CD4-positive, CD25-positive, alpha-beta regulatory T cell (primary cell): ENCODE data around the gene HHAT. TPM values are rescaled to one million over a fixed set of nuclear protein-coding genes. Genes with fewer than 3 reads are reported as not detected.

Experiments
- ATAC-seq, 2 donors: fragments of 150-1000 bp; cut with Tn5 transposase; one replicate each; pipeline ENCODE4 v1.10.0; 2021; ENCODE audit warnings: low read depth in 2 of 2, moderate number of reproducible peaks in 2 of 2, moderate library complexity in 1 of 2
- DNase-seq, 3 donors: peaks; one replicate each; pipeline versions ENCODE4 v3.0.0 to v3.0.0-alpha.2; 2012 to 2022; ENCODE audit warnings: mixed read lengths in 1 of 3
- H3K27ac ChIP-seq: one replicate; pipeline ENCODE4 v1.7.0; 2013; ENCODE audit warnings: mild to moderate bottlenecking, low read length; ENCODE audit not compliant: insufficient read depth, poor library complexity, severe bottlenecking
- H3K27me3 ChIP-seq: one replicate; pipeline ENCODE4 v1.7.0; 2013; ENCODE audit warnings: low read length; ENCODE audit not compliant: control insufficient read depth, insufficient read depth
- H3K36me3 ChIP-seq: one replicate; pipeline ENCODE4 v1.7.0; 2013; ENCODE audit warnings: mild to moderate bottlenecking, low read length, moderate library complexity; ENCODE audit not compliant: control insufficient read depth, insufficient read depth
- H3K4me1 ChIP-seq: 2 replicates; pipeline ENCODE4 v1.7.0; 2013; ENCODE audit warnings: mild to moderate bottlenecking, low read length; ENCODE audit not compliant: insufficient read depth, control insufficient read depth, poor library complexity, severe bottlenecking
- H3K4me3 ChIP-seq: one replicate; pipeline ENCODE4 v1.7.0; 2013; ENCODE audit warnings: low read depth, mild to moderate bottlenecking, low read length, moderate library complexity
- H3K9me3 ChIP-seq, 2 experiments: 1 replicate in 1 of 2; 2 replicates in 1 of 2; pipeline ENCODE4 v1.7.0; 2013; ENCODE audit warnings: low read length in 2 of 2, mild to moderate bottlenecking in 1 of 2, moderate library complexity in 1 of 2; ENCODE audit not compliant: control insufficient read depth in 2 of 2
- H3K27ac Mint-ChIP-seq, 3 donors: one replicate each; pipeline ENCODE4 v1.8.0; 2020 to 2022; ENCODE audit warnings: mild to moderate bottlenecking in 3 of 3, mixed read lengths in 3 of 3, moderate library complexity in 2 of 3
- H3K27me3 Mint-ChIP-seq: one replicate; pipeline ENCODE4 v1.8.0; 2022; ENCODE audit warnings: mild to moderate bottlenecking, mixed read lengths
- H3K36me3 Mint-ChIP-seq: one replicate; pipeline ENCODE4 v1.8.0; 2020; ENCODE audit warnings: mixed read lengths
- H3K4me1 Mint-ChIP-seq, 4 donors: one replicate each; pipeline ENCODE4 v1.8.0; 2020 to 2022; ENCODE audit warnings: mixed read lengths in 4 of 4, mild to moderate bottlenecking in 1 of 4
- H3K4me3 Mint-ChIP-seq, 4 donors: one replicate each; pipeline ENCODE4 v1.8.0; 2020 to 2022; ENCODE audit warnings: mild to moderate bottlenecking in 4 of 4, mixed read lengths in 4 of 4, moderate library complexity in 3 of 4
- H3K9me3 Mint-ChIP-seq, 7 donors: one replicate each; pipeline ENCODE4 v1.8.0; 2020 to 2022; ENCODE audit warnings: mixed read lengths in 7 of 7, mild to moderate bottlenecking in 3 of 7, moderate library complexity in 2 of 7
- polyA plus RNA-seq, 4 donors: library from polyadenylated mRNA; unstranded; fragments of 300-500 nt; fragmentation: Illumina TruSeq; gene quantifications; one replicate each; pipeline ENCODE4 v1.2.3, GENCODE V29; 2021
- total RNA-seq: library from RNA; stranded (reverse); gene quantifications from one replicate; pipeline ENCODE4 v1.2.3, GENCODE V29; 2022

The HHAT gene
- total and polyA plus RNA-seq, 5 donors from 2014 or later: 1.4 to 6.0 (median 2.0) TPM

- DNase-seq (no peak), ATAC-seq (no peak)
- Mint-ChIP-seq H3K9me3 (peaks cover 0 to 1% (median 0%) of the 10 kb centered on the region in 7 donors), H3K27me3 (peaks cover 4% of the 10 kb centered on the region), H3K36me3 (no peaks in the 10 kb centered on the region), H3K27ac (no peak overlapping the region), H3K4me3 (no peak overlapping the region), H3K4me1 (peaks cover 0 to 5% (median 3%) of the 10 kb centered on the region in 4 donors)
- Histone ChIP-seq H3K36me3 (no peaks in the 10 kb centered on the region), H3K27ac (no peak overlapping the region), H3K4me1 (no peaks in the 10 kb centered on the region), H3K9me3 (no peaks in the 10 kb centered on the region), H3K27me3 (no peaks in the 10 kb centered on the region), H3K4me3 (no peak overlapping the region)
Observed at GRCh38 chr1:210687582-210688279, 359.0 kb downstream of the HHAT start.

DNA sequence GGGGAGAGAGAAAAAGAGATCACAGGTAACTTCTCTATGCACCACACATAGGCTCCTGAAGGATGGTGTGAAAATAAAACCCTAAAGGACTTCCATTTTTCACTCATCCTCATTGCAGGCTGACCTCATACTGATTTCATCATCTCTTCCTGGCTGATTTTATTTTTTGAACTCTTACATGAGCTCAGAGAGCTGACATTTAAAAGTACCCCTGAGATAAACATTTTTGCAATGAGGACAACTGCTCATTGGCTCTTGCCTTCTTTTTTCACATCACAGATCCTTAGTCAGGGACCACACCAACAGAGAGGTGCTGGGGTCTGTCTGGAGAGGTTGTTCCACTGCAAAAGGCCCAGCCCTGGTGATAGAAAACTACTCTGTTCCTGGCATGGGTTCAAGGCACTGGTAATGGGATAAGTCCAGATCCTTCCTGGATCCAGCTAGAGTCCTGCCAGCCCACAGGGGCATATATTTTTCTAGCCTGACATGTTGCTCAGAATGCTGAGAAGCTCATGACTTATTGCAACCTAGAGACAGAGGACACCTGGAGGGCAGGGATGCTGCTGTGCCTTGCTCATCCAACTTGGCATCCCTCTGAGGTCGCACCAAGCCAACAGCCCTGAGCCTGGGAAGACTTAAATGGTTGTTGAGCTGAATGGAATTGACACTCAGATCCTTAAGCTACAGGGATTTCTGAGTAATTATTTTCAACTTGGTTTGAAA lies 360.0 kb downstream of the HHAT start:
- no peak overlapping the region for H3K27ac Mint-ChIP-seq
- Histone ChIP-seq H3K4me1 (no peaks in the 10 kb centered on the region), H3K27me3 (no peaks in the 10 kb centered on the region), H3K36me3 (no peaks in the 10 kb centered on the region), H3K4me3 (no peak overlapping the region), H3K9me3 (no peaks in the 10 kb centered on the region), H3K27ac (no peak overlapping the region)
- DNase-seq (no peak), ATAC-seq (no peak)
- H3K4me1 Mint-ChIP-seq: peaks cover 0 to 10% (median 4%) of the 10 kb centered on the region in 4 donors
- no peaks in the 10 kb centered on the region for H3K36me3 Mint-ChIP-seq
- H3K27me3 Mint-ChIP-seq: peaks cover 4% of the 10 kb centered on the region
- H3K9me3 Mint-ChIP-seq: peaks cover 0 to 1% (median 0%) of the 10 kb centered on the region in 7 donors
- H3K4me3 Mint-ChIP-seq: no peak overlapping the region

- H3K27me3 ChIP-seq: no peaks in the 10 kb centered on the region
- Mint-ChIP-seq H3K27me3 (peaks cover 4% of the 10 kb centered on the region), H3K4me1 (peaks cover 0 to 10% (median 2%) of the 10 kb centered on the region in 4 donors), H3K9me3 (peaks cover 0 to 1% (median 0%) of the 10 kb centered on the region in 7 donors), H3K27ac (no peak overlapping the region), H3K4me3 (no peak overlapping the region), H3K36me3 (no peaks in the 10 kb centered on the region)
- no peaks in the 10 kb centered on the region for H3K36me3 ChIP-seq
- no peak for ATAC-seq
- no peaks in the 10 kb centered on the region for H3K9me3 ChIP-seq
- no peak overlapping the region for H3K4me3 ChIP-seq
- H3K27ac ChIP-seq: no peak overlapping the region
- no peak for DNase-seq
- H3K4me1 ChIP-seq: no peaks in the 10 kb centered on the region
Observed at GRCh38 chr1:210689826-210690225, 361.1 kb downstream of the HHAT start.

DNA sequence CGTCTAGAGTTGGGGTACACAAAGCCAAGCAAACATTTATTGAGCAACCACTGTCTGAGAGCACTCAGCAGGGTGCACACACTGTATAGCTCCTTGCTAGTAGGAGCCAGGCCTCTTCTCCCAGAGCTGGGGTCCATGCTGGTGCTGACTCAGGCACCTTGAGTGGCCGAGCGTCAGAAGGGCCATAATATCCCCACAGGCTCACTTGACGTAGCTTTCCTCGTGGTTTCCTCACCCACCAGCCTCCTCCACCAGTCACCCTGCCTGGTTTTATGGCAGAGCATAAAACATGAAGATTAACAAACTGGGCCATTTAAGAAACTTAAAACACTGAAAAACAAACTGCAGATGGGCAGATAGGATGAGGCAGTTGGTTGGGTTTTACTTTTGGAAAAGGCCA lies 361.5 kb downstream of the HHAT start:
- Mint-ChIP-seq H3K27ac (no peak overlapping the region), H3K9me3 (peaks cover 0 to 1% (median 0%) of the 10 kb centered on the region in 7 donors), H3K36me3 (no peaks in the 10 kb centered on the region), H3K4me3 (no peak overlapping the region), H3K4me1 (peaks cover 0 to 10% (median 2%) of the 10 kb centered on the region in 4 donors), H3K27me3 (peaks cover 4% of the 10 kb centered on the region)
- no peak overlapping the region for H3K4me3 ChIP-seq
- H3K27ac ChIP-seq: no peak overlapping the region
- no peaks in the 10 kb centered on the region for H3K4me1 ChIP-seq
- no peak for DNase-seq
- no peaks in the 10 kb centered on the region for H3K36me3 ChIP-seq
- no peaks in the 10 kb centered on the region for H3K9me3 ChIP-seq
- no peak for ATAC-seq
- no peaks in the 10 kb centered on the region for H3K27me3 ChIP-seq

DNA sequence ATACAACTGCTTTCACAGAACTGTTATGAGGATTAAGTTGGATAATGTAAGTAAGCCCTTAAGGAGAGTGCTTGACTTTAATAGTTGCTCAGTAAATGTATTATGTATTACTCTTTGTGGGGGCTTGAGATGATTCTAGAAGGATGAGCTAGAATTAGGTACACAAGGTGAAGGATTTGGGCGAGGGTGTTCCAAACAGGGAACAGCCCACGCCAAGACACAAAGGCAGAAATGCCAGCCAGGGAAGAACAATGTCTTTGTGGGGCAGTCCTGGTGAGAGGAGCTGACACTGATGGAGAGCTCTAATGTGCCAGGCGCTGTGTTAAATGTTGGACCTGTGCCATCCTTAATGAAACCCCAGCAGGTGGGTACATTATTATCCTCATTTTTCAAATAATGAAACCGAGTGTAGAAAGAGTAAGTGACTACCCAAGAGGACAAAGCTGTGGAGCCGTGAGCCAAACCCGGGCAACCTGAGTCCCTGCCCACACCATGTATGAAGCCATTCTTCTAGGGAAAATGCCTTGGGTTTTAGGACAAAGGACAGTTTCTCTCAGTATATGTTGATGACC lies 362.4 kb downstream of the HHAT start:
- ATAC-seq (no peak), DNase-seq (no peak)
- no peak overlapping the region for H3K27ac Mint-ChIP-seq
- H3K4me3 Mint-ChIP-seq: no peak overlapping the region
- H3K27me3 Mint-ChIP-seq: no peaks in the 10 kb centered on the region
- H3K9me3 Mint-ChIP-seq: peaks cover 0 to 1% (median 0%) of the 10 kb centered on the region in 7 donors
- H3K36me3 Mint-ChIP-seq: no peaks in the 10 kb centered on the region
- peaks cover 0 to 10% (median 2%) of the 10 kb centered on the region in 4 donors for H3K4me1 Mint-ChIP-seq
- H3K27ac ChIP-seq: no peak overlapping the region
- H3K4me3 ChIP-seq: no peak overlapping the region
- no peaks in the 10 kb centered on the region for H3K36me3 ChIP-seq
- no peaks in the 10 kb centered on the region for H3K27me3 ChIP-seq
- no peaks in the 10 kb centered on the region for H3K9me3 ChIP-seq
- no peaks in the 10 kb centered on the region for H3K4me1 ChIP-seq

DNA sequence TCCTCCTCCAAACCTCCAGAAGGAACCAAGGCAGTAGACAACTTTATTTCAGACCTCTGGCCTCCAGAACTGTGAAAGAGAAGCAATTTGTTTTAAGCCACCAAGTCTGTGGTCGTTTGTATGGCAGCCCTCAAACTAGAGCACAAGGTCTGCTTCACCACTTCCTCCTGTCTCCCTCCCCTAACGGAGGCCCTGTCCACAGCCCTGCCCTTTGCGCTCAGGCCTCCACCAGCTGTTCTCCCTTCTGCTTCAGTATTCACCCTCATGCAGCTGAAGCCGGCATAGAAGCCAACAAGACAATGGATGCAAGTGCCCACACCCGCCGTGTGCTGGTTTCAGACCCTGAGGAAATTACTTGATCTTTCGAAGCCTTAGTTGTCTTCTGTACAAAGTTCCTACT lies 364.1 kb downstream of the HHAT start:
- Mint-ChIP-seq H3K4me3 (no peak overlapping the region), H3K4me1 (peaks cover 0 to 18% (median 3%) of the 10 kb centered on the region in 4 donors), H3K36me3 (no peaks in the 10 kb centered on the region), H3K27ac (peak overlapping the region in 1 of 3 donors; percentile 65), H3K27me3 (no peaks in the 10 kb centered on the region), H3K9me3 (peaks cover 0 to 1% (median 0%) of the 10 kb centered on the region in 7 donors)
- Histone ChIP-seq H3K4me1 (no peaks in the 10 kb centered on the region), H3K9me3 (no peaks in the 10 kb centered on the region), H3K36me3 (no peaks in the 10 kb centered on the region), H3K27ac (no peak overlapping the region), H3K4me3 (no peak overlapping the region), H3K27me3 (no peaks in the 10 kb centered on the region)
- ATAC-seq (no peak), DNase-seq (no peak)

DNA sequence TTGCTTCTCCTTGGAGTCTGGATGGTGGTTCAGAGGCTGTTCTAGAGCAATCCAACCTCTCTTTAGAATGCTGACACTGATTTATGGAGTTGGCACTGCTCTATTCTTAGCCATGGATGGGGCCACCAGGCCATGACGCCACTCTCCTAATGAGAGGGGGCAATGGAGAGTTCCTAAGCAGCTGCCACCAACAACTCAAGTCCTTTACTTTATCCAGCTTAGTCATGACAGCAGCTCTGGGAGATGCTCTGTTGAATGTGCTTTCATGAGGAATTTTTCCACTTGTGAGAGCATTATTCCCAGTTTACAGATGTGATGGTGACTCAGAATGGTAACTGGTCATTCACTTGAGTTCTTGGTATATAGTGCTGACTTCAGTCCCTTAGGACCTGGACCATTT lies 366.3 kb downstream of the HHAT start:
- no peak for ATAC-seq

More for the DNA sequence above, 366.3 kb downstream of the HHAT start:
- no peak overlapping the region for H3K27ac Mint-ChIP-seq
- no peaks in the 10 kb centered on the region for H3K36me3 Mint-ChIP-seq
- H3K27me3 Mint-ChIP-seq: peaks cover 6% of the 10 kb centered on the region
- peaks cover 0 to 18% (median 3%) of the 10 kb centered on the region in 4 donors for H3K4me1 Mint-ChIP-seq
- no peak overlapping the region for H3K4me3 Mint-ChIP-seq
- peaks cover 0 to 1% (median 0%) of the 10 kb centered on the region in 7 donors for H3K9me3 Mint-ChIP-seq
- Histone ChIP-seq H3K27me3 (no peaks in the 10 kb centered on the region), H3K9me3 (no peaks in the 10 kb centered on the region), H3K36me3 (no peaks in the 10 kb centered on the region), H3K4me1 (no peaks in the 10 kb centered on the region), H3K27ac (no peak overlapping the region), H3K4me3 (no peak overlapping the region)
- no peak for DNase-seq
